ENCODE results near the gene SLIT1.

Gene SLIT1

DNA sequence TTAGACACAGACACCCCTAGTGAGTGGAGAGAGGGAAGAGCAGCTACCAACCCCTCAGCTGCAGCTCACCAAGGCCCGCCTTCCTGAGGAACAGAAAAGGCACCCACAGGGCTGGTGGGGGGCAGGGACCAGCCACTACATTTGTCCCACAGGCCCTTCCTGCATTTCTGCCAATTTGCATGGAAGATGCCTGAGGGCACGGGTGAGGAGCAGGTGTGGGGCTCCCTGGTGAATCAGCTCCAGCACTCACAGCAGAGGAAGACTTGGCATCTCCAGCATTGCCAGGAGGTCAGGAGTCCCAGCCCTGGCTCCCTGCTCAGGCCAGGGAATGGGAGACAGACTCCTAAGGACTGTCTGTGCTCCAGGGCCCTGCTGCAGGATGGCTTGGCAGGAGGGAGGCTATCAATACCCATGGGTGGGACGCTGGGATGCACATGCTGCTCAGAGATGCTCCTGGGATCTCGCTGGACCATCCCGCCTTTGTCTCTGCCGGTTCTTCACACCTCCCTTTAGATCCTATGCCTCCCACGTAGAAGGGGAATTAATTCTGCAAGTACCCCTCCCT is 109.7 kb downstream of the SLIT1 start:
- H3K36me3 ChIP-seq (ENCODE audit: insufficient read depth, low read depth, low read length): no peaks in the 10 kb centered on the region
- peaks cover 18% of the 10 kb centered on the region for H3K27me3 ChIP-seq (ENCODE audit: insufficient read depth, low read length)
- H3K4me1 ChIP-seq (ENCODE audit: insufficient read depth, low read length): peaks cover 19% of the 10 kb centered on the region
- no peak overlapping the region for H3K4me3 ChIP-seq (ENCODE audit: low read length)
- H3K27ac ChIP-seq (ENCODE audit: low read length): no peak overlapping the region
- no peak overlapping the region for H3K9ac ChIP-seq (ENCODE audit: low read depth, low read length)
- H3K9me3 ChIP-seq (ENCODE audit: insufficient read depth, low read depth, low read length): no peaks in the 10 kb centered on the region

DNA sequence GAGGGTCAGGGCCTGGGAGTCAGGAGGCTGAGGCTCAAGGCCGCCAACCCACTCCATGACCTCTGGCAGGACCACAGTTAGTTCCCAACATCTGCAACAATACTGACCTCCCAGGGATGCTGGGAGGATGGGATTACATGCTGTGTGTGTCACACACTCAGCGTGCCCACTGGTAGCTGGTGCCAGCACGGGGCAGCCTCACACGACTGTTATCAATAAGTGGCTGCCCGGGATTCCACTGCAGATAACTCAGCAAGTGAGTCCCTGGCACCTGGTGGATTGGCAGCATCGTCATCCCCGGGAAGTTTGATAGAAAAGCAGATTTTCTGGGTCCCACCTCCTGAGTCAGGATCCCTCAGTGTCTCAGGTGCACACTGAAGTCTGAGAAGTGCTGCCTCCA is 110.3 kb downstream of the SLIT1 start:
- H3K9ac ChIP-seq (ENCODE audit: low read depth, low read length): no peak overlapping the region
- no peak overlapping the region for H3K27ac ChIP-seq (ENCODE audit: low read length)
- H3K9me3 ChIP-seq (ENCODE audit: insufficient read depth, low read depth, low read length): no peaks in the 10 kb centered on the region
- peaks cover 14% of the 10 kb centered on the region for H3K4me1 ChIP-seq (ENCODE audit: insufficient read depth, low read length)
- no peaks in the 10 kb centered on the region for H3K36me3 ChIP-seq (ENCODE audit: insufficient read depth, low read depth, low read length)
- peaks cover 18% of the 10 kb centered on the region for H3K27me3 ChIP-seq (ENCODE audit: insufficient read depth, low read length)
- no peak overlapping the region for H3K4me3 ChIP-seq (ENCODE audit: low read length)

DNA sequence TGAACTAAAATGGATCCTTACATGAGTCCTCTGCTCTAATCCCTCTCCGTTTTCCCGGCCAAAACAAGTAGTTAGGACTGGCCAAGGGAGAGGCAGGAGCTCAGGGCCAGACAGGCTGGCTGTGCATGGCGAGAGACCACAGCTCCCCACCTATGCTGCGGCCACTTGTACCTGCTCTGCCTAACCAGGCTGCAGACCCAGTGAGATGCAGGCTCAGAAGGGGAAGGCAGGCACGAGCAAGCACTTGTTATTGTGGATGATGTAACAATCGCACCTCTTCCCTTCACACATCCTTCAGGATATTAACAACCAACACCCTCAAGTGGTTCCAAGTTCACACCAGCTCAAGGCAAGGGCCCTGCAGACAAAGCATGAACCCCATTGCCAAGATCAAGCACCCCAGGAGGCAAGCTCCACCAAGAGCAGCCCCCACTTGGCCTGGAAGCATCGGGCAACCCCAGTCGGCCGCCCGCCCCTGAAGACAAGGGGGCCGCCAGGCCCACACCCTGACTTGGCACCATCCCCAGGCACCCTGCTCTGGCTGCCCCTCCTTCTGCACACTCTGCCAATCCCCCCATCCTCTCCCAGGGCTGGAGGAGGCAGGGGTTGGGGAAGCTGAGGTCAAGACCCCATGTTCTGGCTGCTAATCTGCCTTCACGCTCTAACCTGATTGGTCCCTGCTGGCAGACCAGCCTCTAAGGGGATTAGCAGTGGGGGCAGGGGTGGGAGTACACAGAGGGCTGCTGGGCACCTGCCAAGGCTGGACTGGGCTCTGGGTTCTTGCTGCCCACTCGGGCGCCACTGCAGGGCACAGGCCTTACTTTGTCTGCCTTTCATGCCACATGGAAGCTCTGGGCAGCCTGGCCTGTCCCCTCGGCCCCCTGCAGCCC is 111.3 kb downstream of the SLIT1 start:
- Histone ChIP-seq H3K9me3 (ENCODE audit: insufficient read depth, low read depth, low read length) (no peaks in the 10 kb centered on the region), H3K9ac (ENCODE audit: low read depth, low read length) (no peak overlapping the region), H3K27me3 (ENCODE audit: insufficient read depth, low read length) (peaks cover 18% of the 10 kb centered on the region), H3K4me3 (ENCODE audit: low read length) (no peak overlapping the region), H3K4me1 (ENCODE audit: insufficient read depth, low read length) (peaks cover 9% of the 10 kb centered on the region), H3K36me3 (ENCODE audit: insufficient read depth, low read depth, low read length) (no peaks in the 10 kb centered on the region), H3K27ac (ENCODE audit: low read length) (no peak overlapping the region)

DNA sequence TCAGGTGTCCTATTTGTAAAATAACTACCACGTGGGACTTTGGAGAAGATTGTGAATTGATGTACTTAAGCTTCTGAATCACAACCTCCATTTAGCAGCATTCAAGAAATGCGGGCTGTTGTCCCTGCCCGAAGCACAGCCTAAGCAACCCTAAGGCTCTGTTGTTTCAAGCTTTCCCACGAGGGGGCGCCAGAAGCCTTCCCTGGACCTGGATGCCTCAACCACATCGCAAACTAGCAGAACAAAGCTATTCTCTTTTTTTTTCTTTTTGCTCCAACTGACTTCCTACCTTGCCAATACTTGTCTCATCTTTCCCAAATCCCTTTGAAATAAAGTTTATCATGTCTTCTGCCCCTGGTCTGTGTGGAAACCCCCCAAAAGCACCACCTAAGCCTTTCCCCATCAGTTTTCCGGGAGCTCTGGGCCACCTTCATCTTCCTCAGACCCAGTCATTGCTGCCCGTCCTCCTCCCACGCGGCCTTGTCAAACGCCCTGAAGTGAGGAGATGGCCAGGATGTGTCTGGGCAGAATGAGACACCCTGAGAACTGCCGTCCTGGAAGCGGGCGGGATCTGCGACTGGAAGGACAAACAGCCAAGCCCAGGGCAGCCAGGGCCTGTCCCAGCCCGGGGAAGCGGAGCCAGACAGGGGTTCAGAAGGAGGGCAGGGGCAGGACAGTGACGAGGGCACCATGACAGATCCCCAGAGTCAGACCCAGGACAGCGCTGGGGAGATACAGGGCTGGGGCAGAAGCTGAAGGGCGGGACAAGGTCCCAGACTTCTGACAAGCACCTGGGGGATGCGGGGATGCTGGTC is 112.7 kb downstream of the SLIT1 start:
- peaks cover 18% of the 10 kb centered on the region for H3K27me3 ChIP-seq (ENCODE audit: insufficient read depth, low read length)
- no peak overlapping the region for H3K27ac ChIP-seq (ENCODE audit: low read length)
- H3K4me1 ChIP-seq (ENCODE audit: insufficient read depth, low read length): no peaks in the 10 kb centered on the region; the same call in 1 of the 2 replicates
- H3K36me3 ChIP-seq (ENCODE audit: insufficient read depth, low read depth, low read length): no peaks in the 10 kb centered on the region
- no peaks in the 10 kb centered on the region for H3K9me3 ChIP-seq (ENCODE audit: insufficient read depth, low read depth, low read length)
- H3K4me3 ChIP-seq (ENCODE audit: low read length): no peak overlapping the region
- H3K9ac ChIP-seq (ENCODE audit: low read depth, low read length): no peak overlapping the region

DNA sequence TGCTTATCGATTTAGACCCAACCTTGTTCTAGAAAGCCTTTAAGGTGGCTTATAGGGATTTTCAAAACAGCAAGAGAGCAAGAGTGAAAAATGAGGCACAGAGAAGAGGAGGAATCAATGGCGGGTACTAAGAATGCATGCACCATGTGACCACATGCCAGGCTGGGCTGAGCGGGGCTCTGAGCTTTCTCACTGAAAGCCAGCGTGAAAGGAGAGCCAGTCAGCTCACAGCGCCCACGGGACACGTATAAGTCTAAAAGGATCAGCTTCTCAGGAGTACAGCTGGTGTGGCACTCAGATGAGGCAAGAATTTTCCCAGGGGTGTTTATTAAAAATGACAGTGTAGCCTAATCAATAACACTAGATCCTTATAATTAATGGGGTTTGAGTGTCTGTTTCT is 114.3 kb downstream of the SLIT1 start:
- Histone ChIP-seq H3K36me3 (ENCODE audit: insufficient read depth, low read depth, low read length) (no peaks in the 10 kb centered on the region), H3K4me3 (ENCODE audit: low read length) (no peak overlapping the region), H3K27ac (ENCODE audit: low read length) (no peak overlapping the region), H3K4me1 (ENCODE audit: insufficient read depth, low read length) (no peaks in the 10 kb centered on the region; the same call in 1 of the 2 replicates), H3K27me3 (ENCODE audit: insufficient read depth, low read length) (peaks cover 13% of the 10 kb centered on the region), H3K9me3 (ENCODE audit: insufficient read depth, low read depth, low read length) (no peaks in the 10 kb centered on the region), H3K9ac (ENCODE audit: low read depth, low read length) (no peak overlapping the region)

DNA sequence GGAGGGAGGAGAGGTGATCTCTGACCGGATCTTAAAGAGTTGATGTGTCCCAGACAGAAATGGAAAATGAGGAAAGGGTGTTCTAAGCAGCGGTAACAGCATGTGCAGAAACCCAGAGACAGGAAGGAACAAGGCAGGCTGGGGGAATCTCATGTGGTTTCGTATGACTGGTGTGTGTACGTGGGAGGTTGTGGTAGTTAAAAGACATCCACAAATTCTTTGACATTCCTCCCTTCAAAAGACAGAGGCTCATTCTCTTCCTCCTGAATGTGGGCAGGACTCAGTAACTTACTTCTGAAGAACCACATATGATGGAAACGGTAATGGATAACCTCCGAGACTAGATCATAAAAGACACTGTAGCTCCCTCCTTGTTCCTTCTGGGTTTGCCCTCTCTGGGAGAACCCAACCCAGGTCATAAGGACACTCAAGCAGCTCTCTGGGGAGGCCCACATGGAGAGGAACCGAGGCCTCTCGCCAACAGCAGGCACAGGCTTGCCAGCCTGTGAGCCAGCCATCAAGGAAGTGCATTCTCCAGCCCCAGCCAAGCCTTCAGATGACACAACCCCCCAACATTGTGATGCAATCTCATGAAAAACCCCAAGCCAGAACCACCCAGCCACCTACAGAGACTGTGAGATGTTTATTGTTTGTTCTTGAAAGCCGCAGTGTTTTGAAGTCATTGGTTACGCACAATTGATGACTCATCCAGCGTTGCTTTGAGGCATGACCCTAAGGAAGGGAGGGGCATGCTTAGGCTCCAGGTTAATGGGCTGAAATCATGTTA is 116.0 kb downstream of the SLIT1 start:
- H3K27ac ChIP-seq (ENCODE audit: low read length): no peak overlapping the region
- peaks cover 13% of the 10 kb centered on the region for H3K27me3 ChIP-seq (ENCODE audit: insufficient read depth, low read length)
- H3K4me1 ChIP-seq (ENCODE audit: insufficient read depth, low read length): no peaks in the 10 kb centered on the region; the same call in 1 of the 2 replicates
- H3K36me3 ChIP-seq (ENCODE audit: insufficient read depth, low read depth, low read length): no peaks in the 10 kb centered on the region
- no peak overlapping the region for H3K9ac ChIP-seq (ENCODE audit: low read depth, low read length)
- no peak overlapping the region for H3K4me3 ChIP-seq (ENCODE audit: low read length)
- H3K9me3 ChIP-seq (ENCODE audit: insufficient read depth, low read depth, low read length): no peaks in the 10 kb centered on the region

DNA sequence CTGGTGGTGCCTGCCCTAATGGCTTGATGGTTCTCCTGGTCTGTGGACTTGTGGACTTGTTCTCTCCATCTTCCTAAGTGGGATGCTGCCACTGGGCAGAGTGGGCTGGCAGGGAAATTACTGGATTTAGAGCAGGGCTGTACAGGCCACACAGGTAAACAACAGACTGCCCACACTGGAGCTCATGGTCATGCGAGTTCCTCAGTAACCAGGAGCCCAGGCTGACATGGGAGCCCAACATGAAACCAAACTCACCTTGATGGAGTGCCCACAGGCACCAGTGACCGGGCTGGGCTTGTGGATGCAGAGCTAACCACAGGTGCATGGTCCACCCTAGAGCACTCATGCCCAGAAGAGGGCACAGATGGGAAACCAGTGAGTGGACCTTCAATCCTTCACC is 116.7 kb downstream of the SLIT1 start:
- Histone ChIP-seq H3K4me1 (ENCODE audit: insufficient read depth, low read length) (no peaks in the 10 kb centered on the region), H3K4me3 (ENCODE audit: low read length) (no peak overlapping the region), H3K36me3 (ENCODE audit: insufficient read depth, low read depth, low read length) (no peaks in the 10 kb centered on the region), H3K27ac (ENCODE audit: low read length) (no peak overlapping the region), H3K9ac (ENCODE audit: low read depth, low read length) (no peak overlapping the region), H3K9me3 (ENCODE audit: insufficient read depth, low read depth, low read length) (no peaks in the 10 kb centered on the region), H3K27me3 (ENCODE audit: insufficient read depth, low read length) (peaks cover 12% of the 10 kb centered on the region)

DNA sequence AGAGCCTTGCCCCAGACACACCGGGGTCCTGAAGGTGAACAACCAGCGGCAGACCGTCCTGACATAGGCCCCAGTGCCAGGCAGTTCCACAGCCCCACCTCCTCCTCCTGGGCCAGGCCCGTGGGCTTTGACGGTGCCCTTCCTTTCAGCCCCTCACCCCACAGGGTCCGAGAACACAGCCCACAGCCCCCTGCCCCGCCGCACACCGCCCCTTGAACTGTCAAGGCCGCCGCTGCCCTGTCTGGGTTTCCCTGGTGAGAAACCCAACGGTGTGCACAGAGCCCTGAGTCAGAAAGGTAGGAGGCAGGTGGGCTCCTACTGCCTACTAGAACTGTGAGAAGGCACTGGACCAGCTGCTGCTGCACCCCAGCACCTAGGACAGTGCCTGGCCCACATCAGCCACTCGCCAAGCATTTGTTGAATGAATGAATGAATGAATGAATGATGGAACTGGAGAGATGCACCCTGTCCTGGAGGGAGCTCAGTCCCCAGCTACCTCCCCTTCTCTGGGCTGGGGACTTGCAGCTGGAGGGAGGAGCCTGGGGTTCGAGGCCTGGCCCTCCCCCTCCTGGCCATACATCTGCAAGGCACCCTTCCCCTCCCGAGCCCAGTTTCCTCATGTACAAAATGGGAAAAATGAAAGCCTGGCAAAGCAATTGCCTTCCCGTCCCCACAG is 117.9 kb downstream of the SLIT1 start:
- H3K4me3 ChIP-seq (ENCODE audit: low read length): no peak overlapping the region
- no peaks in the 10 kb centered on the region for H3K9me3 ChIP-seq (ENCODE audit: insufficient read depth, low read depth, low read length)
- H3K4me1 ChIP-seq (ENCODE audit: insufficient read depth, low read length): no peaks in the 10 kb centered on the region
- peaks cover 4% of the 10 kb centered on the region; the same call in 1 of the 2 replicates for H3K27me3 ChIP-seq (ENCODE audit: insufficient read depth, low read length)
- no peaks in the 10 kb centered on the region for H3K36me3 ChIP-seq (ENCODE audit: insufficient read depth, low read depth, low read length)
- H3K27ac ChIP-seq (ENCODE audit: low read length): no peak overlapping the region
- no peak overlapping the region for H3K9ac ChIP-seq (ENCODE audit: low read depth, low read length)

DNA sequence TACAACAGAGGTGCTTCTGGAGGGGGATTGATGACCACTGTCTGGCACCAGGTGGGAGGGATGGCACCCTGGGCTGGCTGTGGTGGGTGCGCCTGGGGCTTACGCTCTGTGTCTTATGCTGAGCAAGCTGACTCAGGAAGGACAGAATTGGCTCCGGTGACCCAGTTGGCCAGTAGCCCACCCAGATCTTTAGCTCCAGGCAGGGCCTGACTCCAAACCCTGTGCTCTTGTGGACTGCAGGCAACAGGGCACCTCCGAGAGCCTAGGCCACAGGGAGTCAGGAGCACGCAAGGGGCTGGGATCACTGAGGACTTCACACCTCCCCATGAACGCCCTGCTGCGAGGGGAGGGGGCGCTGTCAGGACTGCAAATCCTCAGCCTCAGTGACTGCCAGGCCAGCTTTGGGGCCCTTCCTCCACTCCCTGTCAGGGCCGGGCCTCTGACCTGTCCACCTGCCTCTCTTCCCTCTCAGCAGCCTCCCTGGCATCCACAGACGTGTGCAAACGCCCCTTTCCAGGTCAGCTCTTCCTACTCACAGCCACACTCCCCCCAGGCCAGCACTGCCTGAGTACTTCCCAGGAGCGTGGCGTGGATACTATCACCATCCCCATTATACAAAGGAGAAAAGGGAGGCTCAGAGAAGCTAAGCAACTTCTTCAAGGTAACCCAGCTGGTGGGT is 118.7 kb downstream of the SLIT1 start:
- Histone ChIP-seq H3K36me3 (ENCODE audit: insufficient read depth, low read depth, low read length) (no peaks in the 10 kb centered on the region), H3K9me3 (ENCODE audit: insufficient read depth, low read depth, low read length) (no peaks in the 10 kb centered on the region), H3K9ac (ENCODE audit: low read depth, low read length) (no peak overlapping the region), H3K27me3 (ENCODE audit: insufficient read depth, low read length) (no peaks in the 10 kb centered on the region), H3K4me3 (ENCODE audit: low read length) (no peak overlapping the region), H3K4me1 (ENCODE audit: insufficient read depth, low read length) (no peaks in the 10 kb centered on the region), H3K27ac (ENCODE audit: low read length) (no peak overlapping the region)

DNA sequence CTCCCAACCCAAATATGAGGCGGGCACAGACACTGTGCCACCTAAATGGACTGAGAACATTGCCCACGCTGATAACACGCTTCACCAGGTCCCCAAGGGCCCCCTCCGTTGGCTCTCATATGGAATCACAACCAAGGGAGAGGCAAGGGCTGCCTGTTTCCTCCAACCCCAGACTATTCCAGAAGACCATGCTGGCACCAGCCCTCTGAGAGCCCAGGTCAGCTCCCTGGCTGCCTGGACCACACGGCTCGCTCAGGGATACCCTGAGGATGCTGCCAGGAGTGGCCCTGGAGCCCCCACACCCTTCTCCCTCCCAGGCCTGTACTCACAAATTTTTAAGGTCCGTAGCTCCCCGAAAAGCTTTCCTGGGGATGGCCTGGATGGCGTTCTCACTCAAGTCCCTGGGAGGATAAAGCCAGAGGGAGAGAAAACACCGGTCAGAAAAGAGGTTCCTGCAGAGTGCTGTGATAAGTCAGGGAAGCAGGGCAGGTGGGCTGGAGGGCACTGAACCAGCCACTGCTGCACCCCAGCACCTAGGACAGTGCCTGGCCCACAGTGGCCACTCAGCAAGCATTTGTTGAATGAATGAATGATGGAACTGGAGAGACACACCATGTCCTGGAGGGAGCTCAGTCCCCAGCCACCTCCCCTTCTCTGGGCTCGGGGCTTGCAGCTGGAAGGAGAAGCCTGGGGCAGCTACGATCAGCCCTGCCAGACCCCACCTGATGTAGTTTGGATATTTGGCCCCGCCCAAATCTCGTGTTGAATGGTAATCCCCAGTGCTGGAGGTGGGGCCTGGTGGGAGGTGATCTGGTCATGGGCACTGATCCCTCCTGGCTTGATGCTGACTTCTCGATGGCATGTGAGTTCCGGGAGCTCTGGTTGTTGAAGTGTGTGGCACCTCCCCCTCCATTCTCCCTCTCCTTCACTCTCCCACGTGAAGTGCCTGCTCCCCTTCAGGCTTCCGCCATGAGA is 119.8 kb downstream of the SLIT1 start:
- H3K36me3 ChIP-seq (ENCODE audit: insufficient read depth, low read depth, low read length): no peaks in the 10 kb centered on the region
- no peak overlapping the region for H3K9ac ChIP-seq (ENCODE audit: low read depth, low read length)
- H3K27me3 ChIP-seq (ENCODE audit: insufficient read depth, low read length): no peaks in the 10 kb centered on the region
- no peak overlapping the region for H3K27ac ChIP-seq (ENCODE audit: low read length)
- H3K4me1 ChIP-seq (ENCODE audit: insufficient read depth, low read length): no peaks in the 10 kb centered on the region
- no peak overlapping the region for H3K4me3 ChIP-seq (ENCODE audit: low read length)
- no peaks in the 10 kb centered on the region for H3K9me3 ChIP-seq (ENCODE audit: insufficient read depth, low read depth, low read length)
